ENCODE results near the gene ZFAND6.

Gene ZFAND6

DNA sequence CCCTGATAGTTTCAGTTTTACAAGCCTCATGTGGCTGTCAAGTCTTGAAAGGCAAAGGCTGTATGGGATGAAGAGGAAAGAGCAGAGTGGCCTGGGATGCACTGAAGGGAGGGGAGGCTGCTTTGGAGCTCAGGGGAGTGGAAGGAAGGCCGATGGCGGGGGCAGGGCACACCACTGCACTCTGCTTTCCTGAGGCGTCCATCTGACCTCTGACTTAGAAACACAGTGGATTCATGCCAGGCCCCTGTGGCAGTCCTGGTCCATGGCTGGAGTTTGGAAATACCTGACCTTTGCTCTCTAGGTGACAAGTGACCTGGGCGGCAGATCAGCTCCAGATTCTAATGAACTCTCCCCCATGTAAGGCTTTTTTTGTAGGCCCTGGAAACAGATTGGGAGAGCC lies 112.3 kb downstream of the ZFAND6 start:
- DNase-seq = no peak

GRCh38 chr15:80172401-80172800 lies 112.9 kb downstream of the ZFAND6 start:
- DNase-seq = no peak

- DNase-seq = peak; percentile 78
Observed at GRCh38 chr15:80173022-80173759, 113.7 kb downstream of the ZFAND6 start.

- no peak for DNase-seq
Observed at GRCh38 chr15:80174017-80174746, 114.7 kb downstream of the ZFAND6 start.

- DNase-seq = no peak
Observed at GRCh38 chr15:80175436-80175835, 116.0 kb downstream of the ZFAND6 start.

GRCh38 chr15:80176443-80176842 lies 117.0 kb downstream of the ZFAND6 start:
- no peak for DNase-seq

DNA sequence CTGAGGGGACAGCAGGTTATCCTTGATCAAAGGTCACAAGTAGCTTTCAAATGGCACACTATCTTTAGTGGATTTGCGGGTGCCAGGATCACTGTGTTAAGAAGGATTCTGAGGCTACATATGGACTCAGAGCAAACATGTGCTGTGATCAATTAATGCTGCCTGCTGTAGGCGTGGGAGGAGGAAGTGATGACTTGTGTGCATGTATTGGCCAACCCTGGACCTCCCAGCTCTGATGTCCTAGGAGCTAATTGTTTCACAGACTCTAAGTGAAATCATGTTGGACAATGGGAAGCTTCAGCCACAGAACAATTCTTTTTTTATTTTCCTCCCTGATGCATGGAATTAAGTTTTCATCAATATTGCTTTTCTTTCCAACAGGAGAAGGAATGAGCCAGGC lies 117.7 kb downstream of the ZFAND6 start:
- no peak for DNase-seq

- no peak for DNase-seq
Observed at GRCh38 chr15:80179025-80179759, 119.7 kb downstream of the ZFAND6 start.

- no peak for DNase-seq
Observed at GRCh38 chr15:80179935-80180334, 120.5 kb downstream of the ZFAND6 start.

DNA sequence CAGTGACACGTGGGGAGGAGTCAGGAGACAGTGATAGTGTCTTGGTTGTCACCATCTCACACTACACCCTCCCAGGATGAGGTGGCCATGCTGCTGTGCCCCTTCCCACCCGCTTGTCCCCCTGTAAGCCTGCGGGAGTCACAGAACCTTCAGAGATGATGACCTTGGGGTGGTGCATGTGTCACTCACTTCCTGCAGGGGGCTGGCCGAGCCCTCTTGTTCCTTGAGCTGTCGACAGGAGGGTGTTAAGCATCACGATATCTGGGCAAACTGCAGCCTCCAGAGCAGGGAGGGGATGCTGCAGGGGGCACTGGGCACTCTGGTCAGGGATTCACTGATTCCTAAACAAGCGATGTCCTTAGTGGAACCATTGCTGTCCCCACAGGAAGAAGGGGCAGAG lies 121.0 kb downstream of the ZFAND6 start:
- DNase-seq = no peak

- DNase-seq = no peak
Observed at GRCh38 chr15:80180986-80181385, 121.5 kb downstream of the ZFAND6 start.

- DNase-seq = no peak
Observed at GRCh38 chr15:80182611-80183261, 123.3 kb downstream of the ZFAND6 start.

DNA sequence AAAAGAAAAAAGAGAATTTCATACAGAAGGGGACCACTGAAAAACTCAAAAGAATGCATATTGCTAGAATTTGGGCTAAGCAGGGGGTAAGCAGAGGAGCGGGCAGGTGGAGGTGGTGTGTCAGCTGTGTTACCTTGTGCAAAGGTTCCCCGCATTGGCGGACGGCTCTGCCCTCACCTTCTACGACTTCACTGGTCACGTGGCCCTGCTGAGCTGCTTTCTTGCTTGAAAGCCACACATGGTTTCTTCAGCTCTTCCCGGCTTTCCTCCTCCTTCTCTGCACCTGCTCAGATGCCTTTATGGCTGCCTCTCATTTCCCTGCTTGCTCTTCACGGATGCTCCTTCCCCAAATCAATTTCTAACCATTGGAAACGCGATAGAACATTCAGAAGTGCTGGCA lies 123.8 kb downstream of the ZFAND6 start:
- no peak for DNase-seq

- DNase-seq = no peak
Observed at GRCh38 chr15:80183886-80184285, 124.4 kb downstream of the ZFAND6 start.

DNA sequence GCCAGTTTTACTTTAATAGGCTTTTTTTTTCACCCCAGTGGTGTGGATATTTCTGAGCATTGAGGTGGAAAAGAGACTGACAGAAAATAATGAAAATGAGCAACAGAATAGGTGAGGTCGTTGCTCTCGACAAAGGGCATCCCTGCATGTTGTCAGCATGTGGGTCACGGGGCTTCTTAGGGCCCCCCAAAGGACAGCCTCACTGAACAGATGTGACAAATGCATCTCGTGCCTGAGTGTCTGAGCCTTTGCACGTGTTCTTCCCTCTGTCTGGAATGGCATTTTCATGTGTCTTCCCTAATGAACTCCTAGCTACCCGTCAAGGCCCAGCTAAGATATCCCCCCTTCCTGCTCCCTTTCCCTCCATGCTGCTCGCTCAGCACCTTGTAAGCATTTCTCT lies 125.1 kb downstream of the ZFAND6 start:
- no peak for DNase-seq

DNA sequence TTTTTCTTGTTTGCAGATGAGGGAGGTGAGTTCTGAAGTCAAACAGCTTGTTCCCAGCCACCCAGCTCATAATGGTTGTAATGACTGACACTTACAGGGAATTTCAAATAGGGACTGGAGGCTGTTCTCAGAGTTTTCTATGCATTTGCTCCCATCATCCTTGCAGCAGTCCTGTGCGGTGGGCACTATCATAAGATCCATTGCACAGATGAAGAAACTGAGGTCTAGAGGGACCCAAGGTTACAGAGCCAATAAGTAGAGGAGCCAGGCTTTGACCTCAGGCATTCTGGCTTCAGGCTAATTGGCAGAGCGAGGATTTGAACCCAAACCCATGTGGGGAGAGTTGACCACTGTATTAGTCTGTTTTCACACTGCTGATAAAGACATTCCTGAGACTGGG lies 125.7 kb downstream of the ZFAND6 start:
- no peak for DNase-seq

GRCh38 chr15:80186066-80186465 lies 126.6 kb downstream of the ZFAND6 start:
- DNase-seq = no peak

- no peak for DNase-seq
Observed at GRCh38 chr15:80186597-80186996, 127.1 kb downstream of the ZFAND6 start.

Measured in CD4-positive, alpha-beta T cell treated with Interleukin-17A for 4 hours (primary cell).